MCF 10A (cell line): Measurements from ENCODE around the gene LTBP3. TPM values are rescaled to one million over a fixed set of nuclear protein-coding genes. Genes with fewer than 3 reads are reported as not detected.

Source experiments
- BruUV-seq: library from RNA; stranded (reverse); fragments of 400-500 nt; replicated peaks from 2 replicates; lab custom pipeline; 2021; lab: Mats Ljungman, UMichigan
- CTCF ChIA-PET: fragments of 300-600 bp; sonication (Branson Sonifier 250); formaldehyde crosslinking; extraction: SDS; loops from one replicate; lab custom pipeline; 2021; ENCODE audit warnings: antibody characterized with exemption, inconsistent platforms; lab: Yijun Ruan, JAX
- POLR2A ChIA-PET: fragments of 300-600, 350-650 bp; sonication (Branson Sonifier 250); formaldehyde crosslinking; extraction: SDS; loops from one replicate; lab custom pipeline; 2020; ENCODE audit warnings: antibody characterized with exemption, inconsistent platforms; lab: Yijun Ruan, JAX
- DNase-seq: peaks from one replicate; pipeline ENCODE4 v3.0.0-alpha.2; 2018; ENCODE audit not compliant: unreplicated experiment
- H3K27ac Mint-ChIP-seq: one replicate; pipeline ENCODE4 v1.8.0; 2022; ENCODE audit warnings: mild to moderate bottlenecking, low read depth, mixed read lengths; ENCODE audit not compliant: unreplicated experiment
- H3K27me3 Mint-ChIP-seq: one replicate; pipeline ENCODE4 v1.8.0; 2022; ENCODE audit warnings: mixed read lengths; ENCODE audit not compliant: insufficient read depth, unreplicated experiment
- H3K36me3 Mint-ChIP-seq: one replicate; pipeline ENCODE4 v1.8.0; 2022; ENCODE audit warnings: mild to moderate bottlenecking, moderate library complexity, mixed read lengths; ENCODE audit not compliant: insufficient read depth, unreplicated experiment
- H3K4me1 Mint-ChIP-seq: one replicate; pipeline ENCODE4 v1.8.0; 2022; ENCODE audit warnings: mixed read lengths; ENCODE audit not compliant: insufficient read depth, unreplicated experiment
- H3K4me3 Mint-ChIP-seq: one replicate; pipeline ENCODE4 v1.8.0; 2022; ENCODE audit warnings: mild to moderate bottlenecking, moderate library complexity, mixed read lengths; ENCODE audit not compliant: unreplicated experiment
- H3K9me3 Mint-ChIP-seq: one replicate; pipeline ENCODE4 v1.8.0; 2022; ENCODE audit warnings: mixed read lengths; ENCODE audit not compliant: unreplicated experiment
- intact Hi-C: fragments of 100-400 bp; cut with micrococcal nuclease; formaldehyde crosslinking; loops from 2 replicates; pipeline ENCODE4 v1.14.1; 2022
- total RNA-seq: library from RNA; stranded (reverse); gene quantifications from 2 replicates; pipeline ENCODE4 v1.2.3, GENCODE V29; 2022
- TF ChIP-seq, protein P1 (sequence below): fragments of 200-600 bp; IDR thresholded peaks from one replicate; pipeline ENCODE4 v1.8.0; 2022; ENCODE audit warnings: antibody characterized with exemption, mild to moderate bottlenecking; ENCODE audit not compliant: unreplicated experiment

Gene LTBP3
- total RNA-seq, 1 experiment from 2014 or later = 10.6 TPM

DNA sequence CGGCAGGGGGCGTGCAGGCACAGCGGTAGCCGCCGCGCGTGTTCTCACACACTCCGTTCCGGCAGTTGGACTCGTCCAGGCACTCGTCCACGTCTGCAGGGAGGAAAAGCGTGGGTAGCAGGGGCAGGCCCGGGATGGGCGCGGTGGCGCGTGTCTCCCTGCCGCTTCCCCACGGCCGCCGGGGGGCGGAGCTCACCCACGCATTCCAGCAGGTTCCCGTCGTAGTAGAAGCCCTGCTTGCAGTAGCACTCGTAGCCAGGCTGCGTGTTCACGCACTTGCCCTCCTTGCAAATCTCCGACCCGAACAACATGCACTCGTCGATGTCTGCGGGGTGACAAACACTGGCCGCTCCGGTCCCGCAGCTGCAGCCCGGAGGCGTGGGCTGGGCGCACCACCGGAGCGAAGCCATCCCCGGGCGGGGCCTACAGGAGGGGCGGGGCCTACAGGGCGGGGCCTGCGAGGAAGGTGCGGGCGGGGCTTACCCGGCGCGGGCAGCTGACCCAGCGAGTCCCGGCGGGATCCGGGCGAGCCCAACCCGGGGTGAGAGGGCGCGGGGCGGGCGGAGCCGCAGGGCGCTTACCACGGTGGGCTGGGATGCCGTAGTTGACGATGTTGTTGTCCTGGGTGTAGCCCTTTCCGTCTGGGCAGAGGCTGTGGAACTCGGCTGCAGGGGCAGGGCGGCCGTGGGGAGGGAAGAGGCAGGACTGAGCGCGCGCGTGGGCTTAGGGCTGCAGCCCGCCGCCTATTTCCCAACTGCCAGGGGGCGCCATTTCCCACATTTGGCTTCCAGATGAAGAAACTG is 17.7 kb downstream of the LTBP3 start:
- Mint-ChIP-seq H3K9me3 (no peaks in the 10 kb centered on the region), H3K27ac (peak overlapping the region; percentile 23), H3K36me3 (no peaks in the 10 kb centered on the region), H3K4me1 (peaks cover 6% of the 10 kb centered on the region), H3K27me3 (no peaks in the 10 kb centered on the region), H3K4me3 (peak overlapping the region; percentile 79)
- intact Hi-C loops = loop anchor here (1.0 to 2.0 kb wide), 3 partner anchors 16 to 48 kb away; partner anchors contain the start of gene FAM89B
- no TSS peak for BruUV-seq
- TF ChIP-seq, protein P1, sequence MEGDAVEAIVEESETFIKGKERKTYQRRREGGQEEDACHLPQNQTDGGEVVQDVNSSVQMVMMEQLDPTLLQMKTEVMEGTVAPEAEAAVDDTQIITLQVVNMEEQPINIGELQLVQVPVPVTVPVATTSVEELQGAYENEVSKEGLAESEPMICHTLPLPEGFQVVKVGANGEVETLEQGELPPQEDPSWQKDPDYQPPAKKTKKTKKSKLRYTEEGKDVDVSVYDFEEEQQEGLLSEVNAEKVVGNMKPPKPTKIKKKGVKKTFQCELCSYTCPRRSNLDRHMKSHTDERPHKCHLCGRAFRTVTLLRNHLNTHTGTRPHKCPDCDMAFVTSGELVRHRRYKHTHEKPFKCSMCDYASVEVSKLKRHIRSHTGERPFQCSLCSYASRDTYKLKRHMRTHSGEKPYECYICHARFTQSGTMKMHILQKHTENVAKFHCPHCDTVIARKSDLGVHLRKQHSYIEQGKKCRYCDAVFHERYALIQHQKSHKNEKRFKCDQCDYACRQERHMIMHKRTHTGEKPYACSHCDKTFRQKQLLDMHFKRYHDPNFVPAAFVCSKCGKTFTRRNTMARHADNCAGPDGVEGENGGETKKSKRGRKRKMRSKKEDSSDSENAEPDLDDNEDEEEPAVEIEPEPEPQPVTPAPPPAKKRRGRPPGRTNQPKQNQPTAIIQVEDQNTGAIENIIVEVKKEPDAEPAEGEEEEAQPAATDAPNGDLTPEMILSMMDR = peak; percentile 92
- DNase-seq = peak; percentile 87
- ChIA-PET CTCF (interaction anchor here (0.6 to 3.7 kb wide), 30 partner anchors 10 to 1447 kb away, joined by 3 to 51 read pairs (median 6); partner anchors contain the start of genes FAM89B, PCNX3 and SCYL1), POLR2A (interaction anchor here (0.7 to 4.0 kb wide), 20 partner anchors 12 to 319 kb away, joined by 3 to 75 read pairs (median 4); partner anchors contain the start of genes DPF2, EHBP1L1, FAM89B and KAT5)

DNA sequence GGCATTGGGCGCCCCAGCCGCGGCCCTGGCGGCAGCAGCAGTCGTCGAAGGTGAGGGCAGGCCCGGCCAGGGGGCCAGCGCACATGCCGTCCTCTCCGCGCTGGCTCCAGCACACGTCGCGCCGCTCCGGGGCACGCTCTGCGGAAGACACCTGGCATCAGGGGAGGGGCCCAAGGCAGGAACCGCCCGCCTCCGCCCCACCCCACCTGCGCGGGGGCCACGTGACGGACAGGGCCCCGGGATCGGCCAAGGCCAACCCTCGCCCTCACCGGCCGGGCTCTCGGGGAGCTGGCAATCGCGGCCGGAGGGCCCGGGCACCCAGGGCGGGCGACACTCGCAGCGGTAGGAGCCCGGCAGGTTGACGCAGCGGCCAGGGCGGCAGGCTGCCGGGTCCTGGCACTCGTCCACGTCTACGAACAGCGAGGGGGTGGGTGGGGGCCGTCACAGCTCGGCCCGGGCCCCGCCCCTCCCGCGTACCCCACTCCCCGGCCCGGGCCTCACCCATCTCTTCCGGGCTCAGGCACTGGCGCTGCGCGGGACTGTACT is 18.3 kb downstream of the LTBP3 start:
- Mint-ChIP-seq H3K27me3 (no peaks in the 10 kb centered on the region), H3K4me3 (peak overlapping the region; percentile 79), H3K4me1 (peaks cover 6% of the 10 kb centered on the region), H3K27ac (no peak overlapping the region), H3K9me3 (no peaks in the 10 kb centered on the region), H3K36me3 (no peaks in the 10 kb centered on the region)
- DNase-seq = no peak
- CTCF ChIA-PET = interaction anchor here (0.6 to 3.7 kb wide), 18 partner anchors 9 to 1446 kb away, joined by 3 to 51 read pairs (median 6); partner anchors contain the start of genes FAM89B and PCNX3
- no TSS peak for BruUV-seq
- POLR2A ChIA-PET = interaction anchor here (0.6 to 4.0 kb wide), 17 partner anchors 14 to 1099 kb away, joined by 3 to 75 read pairs (median 5); partner anchors contain the start of genes DPF2, EHBP1L1, FAM89B and KAT5
- TF ChIP-seq, protein P1 = no peak
- intact Hi-C loops = loop anchor here (1.0 to 2.0 kb wide), 3 partner anchors 17 to 48 kb away; partner anchors contain the start of gene FAM89B

DNA sequence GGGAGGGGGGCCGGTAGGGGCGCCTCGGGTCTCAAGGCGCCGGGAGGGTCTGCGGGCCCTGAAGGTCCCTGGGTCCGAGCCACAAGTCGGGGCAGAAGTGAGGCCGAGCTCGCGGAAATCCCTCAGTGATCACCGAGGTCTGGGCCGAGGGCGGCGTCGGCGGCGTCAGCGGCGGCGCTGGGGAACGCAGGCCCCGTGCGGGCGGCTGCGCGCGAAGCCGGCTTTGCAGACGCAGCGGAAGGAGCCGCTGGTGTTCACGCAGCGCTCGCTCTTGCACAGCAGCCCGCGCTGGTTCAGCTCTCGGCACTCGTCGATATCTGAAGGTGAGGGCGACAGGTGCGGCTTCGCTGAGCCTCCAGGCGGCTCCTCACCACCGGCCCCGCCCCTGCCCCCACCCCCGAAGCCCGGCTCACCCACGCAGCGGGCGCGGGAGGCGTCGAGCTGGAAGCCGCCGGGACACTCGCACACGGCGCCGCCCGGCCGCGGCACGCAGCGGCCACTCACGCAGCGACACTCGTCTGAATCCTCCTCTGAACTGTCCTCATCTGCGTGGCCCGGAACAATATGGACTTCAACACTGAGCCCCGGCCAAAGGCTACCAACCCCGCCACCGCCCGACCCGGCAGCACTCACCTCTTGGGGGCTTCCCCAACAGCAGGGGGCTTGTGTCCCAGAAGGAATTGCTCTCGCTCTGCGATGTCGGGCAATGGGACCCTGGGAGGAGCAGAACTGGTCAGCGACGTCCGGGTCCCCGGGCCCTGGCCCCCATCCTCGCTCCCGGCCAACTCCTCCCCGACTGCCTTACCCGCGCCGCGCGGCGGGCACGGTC is 19.0 kb downstream of the LTBP3 start:
- POLR2A ChIA-PET = interaction anchor here (0.6 to 4.0 kb wide), 8 partner anchors 14 to 1100 kb away, joined by 3 to 75 read pairs (median 14); partner anchors contain the start of genes EHBP1L1, FAM89B, LTBP3 and MAP3K11
- Mint-ChIP-seq H3K4me3 (no peak overlapping the region), H3K27ac (no peak overlapping the region), H3K9me3 (no peaks in the 10 kb centered on the region), H3K27me3 (no peaks in the 10 kb centered on the region), H3K4me1 (peaks cover 6% of the 10 kb centered on the region), H3K36me3 (no peaks in the 10 kb centered on the region)
- TF ChIP-seq, protein P1 = no peak
- intact Hi-C loops = no loop called here
- CTCF ChIA-PET = interaction anchor here (0.7 to 3.7 kb wide), 5 partner anchors 9 to 55 kb away, joined by 4 to 51 read pairs (median 25); partner anchors contain the start of gene FAM89B
- DNase-seq = no peak
- BruUV-seq = no TSS peak
